Neural crest cell (in vitro differentiated cells): ENCODE results near the gene RAB3IP. TPM values are rescaled to one million over a fixed set of nuclear protein-coding genes. Genes with fewer than 3 reads are reported as not detected.

Experiments
- DNase-seq: peaks from one replicate; pipeline ENCODE4 v3.0.0; 2021; ENCODE audit warnings: low read depth, mixed read lengths, low spot score
- H3K27ac Mint-ChIP-seq: one replicate; pipeline ENCODE4 v1.8.0; 2021; ENCODE audit warnings: mild to moderate bottlenecking, mixed read lengths; ENCODE audit not compliant: unreplicated experiment
- H3K27me3 Mint-ChIP-seq: 2 replicates; pipeline ENCODE4 v1.8.0; 2021; ENCODE audit warnings: low read depth, mild to moderate bottlenecking, mixed read lengths
- H3K36me3 Mint-ChIP-seq: 2 replicates; pipeline ENCODE4 v1.8.0; 2021; ENCODE audit warnings: low read depth, mild to moderate bottlenecking, mixed read lengths
- H3K4me1 Mint-ChIP-seq: 2 replicates; pipeline ENCODE4 v1.8.0; 2021; ENCODE audit warnings: mixed read lengths
- H3K4me3 Mint-ChIP-seq: one replicate; pipeline ENCODE4 v1.8.0; 2021; ENCODE audit warnings: mild to moderate bottlenecking, mixed read lengths
- H3K9me3 Mint-ChIP-seq: 2 replicates; pipeline ENCODE4 v1.8.0; 2021; ENCODE audit warnings: mixed read lengths
- long read RNA-seq: library from polyadenylated mRNA; unstranded; transcript quantifications from one replicate; pipeline ENCODE4 v2.0.0, GENCODE V29; 2020
- total RNA-seq: library from RNA; stranded (reverse); gene quantifications from 2 replicates; pipeline ENCODE4 v1.2.1, GENCODE V29; 2021
- TF ChIP-seq, protein P1 (sequence below): fragments of 200-600 bp; sonication (generic); conservative IDR thresholded peaks from 2 replicates; pipeline ENCODE4 v1.5.0; 2021; ENCODE audit warnings: antibody characterized with exemption, mild to moderate bottlenecking

RAB3IP gene, protein sequence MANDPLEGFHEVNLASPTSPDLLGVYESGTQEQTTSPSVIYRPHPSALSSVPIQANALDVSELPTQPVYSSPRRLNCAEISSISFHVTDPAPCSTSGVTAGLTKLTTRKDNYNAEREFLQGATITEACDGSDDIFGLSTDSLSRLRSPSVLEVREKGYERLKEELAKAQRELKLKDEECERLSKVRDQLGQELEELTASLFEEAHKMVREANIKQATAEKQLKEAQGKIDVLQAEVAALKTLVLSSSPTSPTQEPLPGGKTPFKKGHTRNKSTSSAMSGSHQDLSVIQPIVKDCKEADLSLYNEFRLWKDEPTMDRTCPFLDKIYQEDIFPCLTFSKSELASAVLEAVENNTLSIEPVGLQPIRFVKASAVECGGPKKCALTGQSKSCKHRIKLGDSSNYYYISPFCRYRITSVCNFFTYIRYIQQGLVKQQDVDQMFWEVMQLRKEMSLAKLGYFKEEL
- total RNA-seq, result 24.0 and 28.6 TPM in 2 replicates
- long read RNA-seq, transcript RAB3IP-201 (11 exons, 3,690 nt), result major isoform, 19 of 42 reads
- long read RNA-seq, partial matches to known transcripts, result 7 of 42 reads
- long read RNA-seq, other reads (novel, unspliced or antisense), result 12 of 42 reads

DNA sequence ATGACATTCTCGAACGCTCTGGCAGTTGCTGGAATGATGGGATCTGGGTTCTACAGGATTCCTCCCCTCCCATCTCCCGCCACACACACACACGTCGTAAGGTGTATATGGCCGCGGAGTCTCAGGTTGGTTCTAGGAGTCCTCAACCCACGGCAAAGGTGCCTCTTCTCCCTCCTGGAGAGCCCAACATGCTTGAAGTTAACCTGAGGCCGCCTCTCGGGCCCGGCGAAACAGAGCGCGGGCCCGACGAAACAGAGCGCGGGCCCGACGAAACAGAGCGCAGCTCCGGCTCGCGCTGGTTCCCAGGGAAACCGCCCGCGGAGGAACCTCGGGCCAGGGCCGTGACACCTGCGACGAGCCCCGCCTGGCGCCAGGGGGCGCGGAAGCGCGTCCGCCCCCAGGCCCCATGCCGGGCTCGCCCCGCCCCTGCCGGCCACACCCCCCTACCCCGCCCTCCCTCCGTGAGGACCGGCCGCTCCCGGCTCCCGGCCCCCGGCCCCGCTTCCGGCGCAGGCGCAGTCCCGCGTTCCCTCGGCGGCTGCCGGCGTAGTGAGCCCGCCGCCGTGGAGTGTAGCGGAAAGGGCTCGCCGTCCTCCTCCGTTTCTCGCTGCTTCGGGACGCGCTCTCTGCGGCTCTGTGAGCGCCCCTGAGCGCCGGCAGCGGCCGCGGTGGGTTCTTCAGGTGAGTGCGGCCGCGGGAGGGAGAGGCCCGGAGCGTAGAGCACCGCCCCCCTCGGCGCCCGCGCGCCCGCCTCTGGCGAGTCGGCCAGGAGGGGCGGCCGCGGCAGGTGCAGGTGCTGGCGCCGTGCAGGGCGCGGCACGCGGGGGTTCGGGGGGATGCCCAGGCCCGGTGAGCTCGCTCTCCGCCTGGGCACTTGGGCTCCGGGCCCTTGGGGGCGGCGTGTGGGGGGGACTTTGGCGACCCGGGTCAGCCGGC is at the start of gene RAB3IP:
RAB3IP (plus strand) TSS at position 510 of the 936 bp plus-strand sequence. CDS start 16,549 bp downstream, outside the sequence.
- Mint-ChIP-seq H3K36me3 (no peaks in the 10 kb centered on the region), H3K27ac (no peak within 1 kb of the TSS), H3K9me3 (no peaks in the 10 kb centered on the region), H3K4me1 (peaks cover 16% of the 10 kb centered on the region), H3K27me3 (peaks cover 56% of the 10 kb centered on the region), H3K4me3 (peak within 1 kb of the TSS; percentile 92)
- DNase-seq, result peak; percentile 91
- TF ChIP-seq, protein P1, sequence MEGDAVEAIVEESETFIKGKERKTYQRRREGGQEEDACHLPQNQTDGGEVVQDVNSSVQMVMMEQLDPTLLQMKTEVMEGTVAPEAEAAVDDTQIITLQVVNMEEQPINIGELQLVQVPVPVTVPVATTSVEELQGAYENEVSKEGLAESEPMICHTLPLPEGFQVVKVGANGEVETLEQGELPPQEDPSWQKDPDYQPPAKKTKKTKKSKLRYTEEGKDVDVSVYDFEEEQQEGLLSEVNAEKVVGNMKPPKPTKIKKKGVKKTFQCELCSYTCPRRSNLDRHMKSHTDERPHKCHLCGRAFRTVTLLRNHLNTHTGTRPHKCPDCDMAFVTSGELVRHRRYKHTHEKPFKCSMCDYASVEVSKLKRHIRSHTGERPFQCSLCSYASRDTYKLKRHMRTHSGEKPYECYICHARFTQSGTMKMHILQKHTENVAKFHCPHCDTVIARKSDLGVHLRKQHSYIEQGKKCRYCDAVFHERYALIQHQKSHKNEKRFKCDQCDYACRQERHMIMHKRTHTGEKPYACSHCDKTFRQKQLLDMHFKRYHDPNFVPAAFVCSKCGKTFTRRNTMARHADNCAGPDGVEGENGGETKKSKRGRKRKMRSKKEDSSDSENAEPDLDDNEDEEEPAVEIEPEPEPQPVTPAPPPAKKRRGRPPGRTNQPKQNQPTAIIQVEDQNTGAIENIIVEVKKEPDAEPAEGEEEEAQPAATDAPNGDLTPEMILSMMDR, result peak; percentile 74

DNA sequence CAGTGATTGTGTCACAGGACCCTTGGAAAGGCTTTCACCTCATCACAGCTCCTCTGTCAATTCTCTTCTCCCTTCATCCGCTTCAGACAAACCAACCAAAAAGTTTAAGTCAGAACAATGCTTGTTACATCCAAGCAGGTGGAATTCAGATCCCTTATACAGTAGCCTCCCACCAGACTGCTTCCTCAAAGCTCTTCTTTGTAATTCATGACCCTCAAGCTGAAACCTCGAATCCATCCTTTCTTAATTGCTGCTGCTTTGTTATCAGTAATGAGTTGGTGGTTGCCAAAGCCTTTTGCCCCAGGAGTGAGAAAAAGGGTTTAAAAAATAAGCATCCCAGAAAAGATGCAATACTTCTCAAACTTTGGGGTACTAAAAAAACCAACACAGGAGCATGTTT is 49.0 kb upstream of the RAB3IP start:
- no peaks in the 10 kb centered on the region for H3K27me3 Mint-ChIP-seq
- no peaks in the 10 kb centered on the region for H3K36me3 Mint-ChIP-seq
- H3K4me3 Mint-ChIP-seq, result no peak overlapping the region
- no peak for DNase-seq
- TF ChIP-seq, protein P1, result no peak
- H3K27ac Mint-ChIP-seq, result no peak overlapping the region
- H3K9me3 Mint-ChIP-seq, result no peaks in the 10 kb centered on the region
- H3K4me1 Mint-ChIP-seq, result peaks cover 24% of the 10 kb centered on the region

DNA sequence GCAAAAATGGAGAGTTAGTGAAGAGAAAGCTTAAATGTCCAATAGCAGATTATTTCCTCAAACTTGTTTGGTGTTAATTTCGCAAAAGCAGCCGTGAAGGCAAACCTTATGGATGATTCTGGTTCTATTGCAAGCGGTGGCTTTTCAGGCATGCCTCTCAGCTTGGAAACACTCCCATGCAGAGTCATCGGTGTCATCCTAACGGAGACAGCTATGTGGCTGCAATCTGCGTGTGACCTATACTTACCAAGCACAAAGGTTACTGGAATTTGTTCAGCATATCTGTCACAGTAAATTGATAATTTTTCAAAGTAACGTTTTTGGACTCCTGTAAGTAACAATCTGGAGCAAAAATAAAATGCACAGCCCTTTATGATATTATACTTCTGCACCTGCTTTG is 44.5 kb upstream of the RAB3IP start:
- Mint-ChIP-seq H3K4me1 (peaks cover 8% of the 10 kb centered on the region), H3K4me3 (no peak overlapping the region), H3K27ac (no peak overlapping the region), H3K9me3 (no peaks in the 10 kb centered on the region), H3K36me3 (no peaks in the 10 kb centered on the region), H3K27me3 (no peaks in the 10 kb centered on the region)
- no peak for DNase-seq
- TF ChIP-seq, protein P1, result no peak

- no peak overlapping the region for H3K27ac Mint-ChIP-seq
Measured at GRCh38 chr12:69698054-69698453, 40.6 kb upstream of the RAB3IP start.

More at GRCh38 chr12:69698054-69698453, 40.6 kb upstream of the RAB3IP start:
- H3K4me3 Mint-ChIP-seq, result no peak overlapping the region
- DNase-seq, result no peak
- no peaks in the 10 kb centered on the region for H3K4me1 Mint-ChIP-seq
- TF ChIP-seq, protein P1, result no peak
- no peaks in the 10 kb centered on the region for H3K36me3 Mint-ChIP-seq
- H3K9me3 Mint-ChIP-seq, result no peaks in the 10 kb centered on the region
- no peaks in the 10 kb centered on the region for H3K27me3 Mint-ChIP-seq
